ENCODE data around the gene GORAB.

GORAB gene

GRCh38 chr1:170586321-170587252, 54.6 kb downstream of the GORAB start:
- Histone ChIP-seq H3K9me3 (ENCODE audit: low read depth, low read length) (no peaks in the 10 kb centered on the region), H3K4me3 (peak overlapping the region; percentile 9; the same call in 1 of the 2 replicates), H3K27ac (peak overlapping the region; percentile 83), H3K9ac (ENCODE audit: insufficient read length) (peak overlapping the region; percentile 24), H3K36me3 (ENCODE audit: insufficient read depth, low read length) (no peaks in the 10 kb centered on the region)
- TF ChIP-seq POLR2AphosphoS5 (IDR thresholded peaks at IDR 0.05; ENCODE audit: borderline replicate concordance, low read depth, low read length): no peak
- TF ChIP-seq EZH2 (IDR thresholded peaks at IDR 0.05): no peak
- TF ChIP-seq FOXP2 (optimal IDR thresholded peaks at IDR 0.05; ENCODE audit: control extremely low read depth, extremely low read length, insufficient read depth): no peak
- DNase-seq (ENCODE audit: low read depth, low spot score): no peak

DNA sequence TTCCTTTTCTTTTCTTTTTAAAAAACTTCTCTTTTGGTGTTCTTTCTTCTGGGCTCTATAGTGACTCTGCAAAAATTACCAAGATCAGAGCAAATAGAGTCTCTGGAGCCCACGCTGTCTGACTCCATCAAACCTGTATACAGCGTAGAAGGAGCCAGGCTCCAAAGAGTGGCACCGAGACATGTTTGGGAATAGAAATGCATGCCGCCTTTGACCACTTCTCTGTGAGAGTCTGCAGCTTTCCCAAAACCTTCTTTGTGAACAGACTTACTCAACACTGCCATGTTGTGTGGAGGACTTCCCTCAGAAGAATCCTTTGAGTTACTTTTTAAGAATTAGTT, 55.3 kb downstream of the GORAB start:
- no peaks in the 10 kb centered on the region for H3K36me3 ChIP-seq (ENCODE audit: insufficient read depth, low read length)
- TF ChIP-seq EZH2 (IDR thresholded peaks at IDR 0.05): no peak
- TF ChIP-seq POLR2AphosphoS5 (IDR thresholded peaks at IDR 0.05; ENCODE audit: borderline replicate concordance, low read depth, low read length): no peak
- TF ChIP-seq FOXP2 (optimal IDR thresholded peaks at IDR 0.05; ENCODE audit: control extremely low read depth, extremely low read length, insufficient read depth): no peak
- H3K4me3 ChIP-seq: peak overlapping the region; percentile 9; the same call in 1 of the 2 replicates
- H3K9ac ChIP-seq (ENCODE audit: insufficient read length): peak overlapping the region; percentile 24
- no peaks in the 10 kb centered on the region for H3K9me3 ChIP-seq (ENCODE audit: low read depth, low read length)
- H3K27ac ChIP-seq: peak overlapping the region; percentile 83
- no peak for DNase-seq (ENCODE audit: low read depth, low spot score)

- TF ChIP-seq POLR2AphosphoS5 (IDR thresholded peaks at IDR 0.05; ENCODE audit: borderline replicate concordance, low read depth, low read length): no peak
- no peak for TF ChIP-seq EZH2 (IDR thresholded peaks at IDR 0.05)
- TF ChIP-seq FOXP2 (optimal IDR thresholded peaks at IDR 0.05; ENCODE audit: control extremely low read depth, extremely low read length, insufficient read depth): no peak
- peak overlapping the region; percentile 80 for H3K4me3 ChIP-seq
- H3K27ac ChIP-seq: peak overlapping the region; percentile 94
- no peaks in the 10 kb centered on the region for H3K36me3 ChIP-seq (ENCODE audit: insufficient read depth, low read length)
- no peak for DNase-seq (ENCODE audit: low read depth, low spot score)
- no peaks in the 10 kb centered on the region for H3K9me3 ChIP-seq (ENCODE audit: low read depth, low read length)
- peak overlapping the region; percentile 55 for H3K9ac ChIP-seq (ENCODE audit: insufficient read length)
Observed at GRCh38 chr1:170590921-170591705, 59.1 kb downstream of the GORAB start.

DNA sequence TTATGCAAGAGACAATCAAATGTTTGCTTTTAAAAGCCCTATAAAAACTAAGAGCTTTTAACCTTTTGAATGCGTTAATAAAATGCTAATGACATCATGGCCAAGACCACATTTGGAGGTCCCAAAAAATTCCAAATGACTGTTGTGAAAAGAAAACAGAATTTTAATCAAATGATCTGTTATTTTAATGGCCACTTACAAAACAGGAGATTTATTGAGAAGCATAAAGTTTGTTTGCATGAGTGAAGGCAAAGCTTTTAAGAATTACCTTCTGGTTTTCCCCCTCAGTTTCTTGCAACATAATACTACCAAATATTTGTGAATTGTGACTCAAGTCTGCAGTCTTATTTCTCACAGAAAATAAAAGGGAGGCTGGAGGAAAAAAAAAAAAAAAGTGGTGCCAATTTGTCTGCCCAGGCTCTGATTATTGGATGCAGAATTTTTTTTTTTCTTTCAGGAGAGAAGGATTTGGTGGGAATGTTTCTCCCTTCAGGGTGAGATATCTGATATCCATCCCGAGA, 60.7 kb downstream of the GORAB start:
- H3K27ac ChIP-seq: peak overlapping the region; percentile 94
- TF ChIP-seq FOXP2 (optimal IDR thresholded peaks at IDR 0.05; ENCODE audit: control extremely low read depth, extremely low read length, insufficient read depth) (no peak), EZH2 (IDR thresholded peaks at IDR 0.05) (no peak)
- DNase-seq (ENCODE audit: low read depth, low spot score): no peak
- H3K9ac ChIP-seq (ENCODE audit: insufficient read length): peak overlapping the region; percentile 18
- peak overlapping the region; percentile 80 for H3K4me3 ChIP-seq
- no peaks in the 10 kb centered on the region for H3K36me3 ChIP-seq (ENCODE audit: insufficient read depth, low read length)
- H3K9me3 ChIP-seq (ENCODE audit: low read depth, low read length): no peaks in the 10 kb centered on the region

DNA sequence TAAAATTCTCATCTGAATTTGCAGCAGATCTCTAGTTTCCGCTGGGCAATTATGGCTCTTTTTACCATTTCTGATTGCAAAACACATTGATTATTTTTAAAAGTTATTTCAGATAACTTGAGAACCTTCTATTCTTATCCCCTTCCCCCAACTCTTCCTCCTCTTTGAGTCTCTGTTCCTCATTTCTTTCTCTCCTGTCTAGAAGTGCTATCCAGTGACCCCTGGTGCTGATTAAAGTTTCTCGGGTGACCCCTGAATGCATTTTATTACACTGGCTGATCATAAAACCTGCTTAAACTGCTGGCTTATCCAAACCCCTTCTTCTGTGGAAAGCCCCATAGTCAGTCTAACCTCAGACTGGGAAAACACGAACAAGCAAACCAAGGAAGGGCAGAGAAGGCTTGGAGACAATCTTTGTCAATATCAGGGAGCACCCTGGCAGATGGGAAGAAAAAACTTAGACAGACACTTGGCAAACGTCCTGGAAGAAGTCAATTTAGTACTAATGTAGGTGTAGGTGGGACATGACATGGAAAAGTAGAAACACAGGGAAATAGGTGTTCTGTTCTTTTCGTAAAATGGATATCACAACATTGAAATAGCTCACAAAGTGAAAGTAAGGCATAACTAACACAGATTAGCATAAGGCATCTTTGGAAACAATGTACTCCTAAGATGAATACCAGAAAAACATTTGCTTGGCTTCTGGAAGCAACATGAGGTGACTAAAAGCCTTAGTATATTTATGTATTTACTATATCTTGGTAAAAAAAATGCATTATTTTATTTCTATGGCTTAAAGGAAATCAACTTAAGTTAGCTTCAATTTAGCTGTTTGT, 61.4 kb downstream of the GORAB start:
- Histone ChIP-seq H3K27ac (peak overlapping the region; percentile 94), H3K9ac (ENCODE audit: insufficient read length) (no peak overlapping the region), H3K36me3 (ENCODE audit: insufficient read depth, low read length) (no peaks in the 10 kb centered on the region), H3K9me3 (ENCODE audit: low read depth, low read length) (no peaks in the 10 kb centered on the region), H3K4me3 (peak overlapping the region; percentile 80)
- DNase-seq (ENCODE audit: low read depth, low spot score): no peak
- TF ChIP-seq POLR2AphosphoS5 (IDR thresholded peaks at IDR 0.05; ENCODE audit: borderline replicate concordance, low read depth, low read length): no peak
- no peak for TF ChIP-seq EZH2 (IDR thresholded peaks at IDR 0.05)
- no peak for TF ChIP-seq FOXP2 (optimal IDR thresholded peaks at IDR 0.05; ENCODE audit: control extremely low read depth, extremely low read length, insufficient read depth)

GRCh38 chr1:170594066-170594626, 62.2 kb downstream of the GORAB start:
- no peaks in the 10 kb centered on the region for H3K36me3 ChIP-seq (ENCODE audit: insufficient read depth, low read length)
- H3K4me3 ChIP-seq: no peak overlapping the region
- no peak for DNase-seq (ENCODE audit: low read depth, low spot score)
- H3K9me3 ChIP-seq (ENCODE audit: low read depth, low read length): no peaks in the 10 kb centered on the region
- peak overlapping the region; percentile 94; the same call in 1 of the 2 replicates for H3K27ac ChIP-seq
- no peak overlapping the region for H3K9ac ChIP-seq (ENCODE audit: insufficient read length)
- no peak for TF ChIP-seq FOXP2 (optimal IDR thresholded peaks at IDR 0.05; ENCODE audit: control extremely low read depth, extremely low read length, insufficient read depth)
- TF ChIP-seq POLR2AphosphoS5 (IDR thresholded peaks at IDR 0.05; ENCODE audit: borderline replicate concordance, low read depth, low read length): no peak
- TF ChIP-seq EZH2 (IDR thresholded peaks at IDR 0.05): no peak

GRCh38 chr1:170596701-170597100, 64.7 kb downstream of the GORAB start:
- Histone ChIP-seq H3K9me3 (ENCODE audit: low read depth, low read length) (no peaks in the 10 kb centered on the region), H3K9ac (ENCODE audit: insufficient read length) (no peak overlapping the region), H3K27ac (no peak overlapping the region), H3K36me3 (ENCODE audit: insufficient read depth, low read length) (no peaks in the 10 kb centered on the region), H3K4me3 (no peak overlapping the region)
- TF ChIP-seq EZH2 (IDR thresholded peaks at IDR 0.05) (no peak), POLR2AphosphoS5 (IDR thresholded peaks at IDR 0.05; ENCODE audit: borderline replicate concordance, low read depth, low read length) (no peak), FOXP2 (optimal IDR thresholded peaks at IDR 0.05; ENCODE audit: control extremely low read depth, extremely low read length, insufficient read depth) (no peak)
- DNase-seq (ENCODE audit: low read depth, low spot score): no peak
